Loucy (cell line): ENCODE data around the gene DAPK1.

Experiments used
- H2AFZ ChIP-seq: fragments of 200-600 bp; sonication (generic); 2 replicates; pipeline ENCODE4 v1.6.0; 2016; ENCODE audit warnings: antibody characterized with exemption, mild to moderate bottlenecking, low read length, moderate library complexity
- H3F3A ChIP-seq: fragments of 200-600 bp; 2 replicates; pipeline ENCODE4 v1.6.0; 2016; ENCODE audit warnings: antibody characterized with exemption, low read depth, mild to moderate bottlenecking
- H3K27me3 ChIP-seq: fragments of 200-600 bp; sonication (generic); 2 replicates; pipeline ENCODE4 v1.6.1; 2014; ENCODE audit warnings: low read length, mild to moderate bottlenecking; ENCODE audit not compliant: insufficient read depth, poor library complexity, severe bottlenecking
- H3K36me3 ChIP-seq: fragments of 200-600 bp; sonication (generic); 2 replicates; pipeline ENCODE4 v1.6.1; 2016; ENCODE audit warnings: low read length; ENCODE audit not compliant: insufficient read depth
- H3K4me1 ChIP-seq: fragments of 200-600 bp; sonication (generic); 2 replicates; pipeline ENCODE4 v1.5.1; 2014; ENCODE audit warnings: low read length, mild to moderate bottlenecking; ENCODE audit not compliant: insufficient read depth, poor library complexity, severe bottlenecking
- H3K4me2 ChIP-seq: fragments of 200-600 bp; sonication (generic); 2 replicates; pipeline ENCODE4 v1.6.0; 2014; ENCODE audit warnings: antibody characterized with exemption, low read length, low read depth, mild to moderate bottlenecking; ENCODE audit not compliant: poor library complexity, severe bottlenecking
- H3K4me3 ChIP-seq: fragments of 200-600 bp; sonication (generic); 2 replicates; pipeline ENCODE4 v1.5.1; 2014; ENCODE audit warnings: low read length, mild to moderate bottlenecking, mixed read lengths; ENCODE audit not compliant: poor library complexity, severe bottlenecking
- H3K79me2 ChIP-seq: fragments of 200-600 bp; sonication (generic); 2 replicates; pipeline ENCODE4 v1.6.1; 2014; ENCODE audit warnings: low read length; ENCODE audit not compliant: insufficient read depth
- H3K9ac ChIP-seq: fragments of 200-600 bp; sonication (generic); 2 replicates; pipeline ENCODE4 v1.6.0; 2014; ENCODE audit warnings: mild to moderate bottlenecking, low read depth, low read length, moderate library complexity; ENCODE audit not compliant: poor library complexity, severe bottlenecking
- H3K9me2 ChIP-seq: fragments of 200-600 bp; sonication (generic); replicated peaks from 2 replicates; pipeline ENCODE4 v1.6.1; 2016; ENCODE audit warnings: low read depth, low read length, mixed read lengths
- H3K9me3 ChIP-seq: fragments of 200-600 bp; sonication (generic); 2 replicates; pipeline ENCODE4 v1.6.1; 2014; ENCODE audit warnings: mild to moderate bottlenecking, antibody characterized with exemption, low read length, low read depth; ENCODE audit not compliant: insufficient read depth
- H4K20me1 ChIP-seq: fragments of 200-600 bp; sonication (generic); 2 replicates; pipeline ENCODE4 v1.6.0; 2014; ENCODE audit warnings: antibody characterized with exemption, low read length, mild to moderate bottlenecking; ENCODE audit not compliant: insufficient read depth, poor library complexity, severe bottlenecking
- EZH2phosphoT487 ChIP-seq: fragments of 200-600 bp; IDR thresholded peaks from 2 replicates; pipeline ENCODE4 v1.6.1; 2018; ENCODE audit warnings: antibody characterized with exemption, mild to moderate bottlenecking, moderate library complexity, borderline replicate concordance
- TF ChIP-seq, protein P1 (sequence below): fragments of 200-600 bp; sonication (generic); conservative IDR thresholded peaks from 2 replicates; pipeline ENCODE4 v1.5.1; 2014; ENCODE audit warnings: mild to moderate bottlenecking, antibody characterized with exemption, low read length

The DAPK1 gene

DNA sequence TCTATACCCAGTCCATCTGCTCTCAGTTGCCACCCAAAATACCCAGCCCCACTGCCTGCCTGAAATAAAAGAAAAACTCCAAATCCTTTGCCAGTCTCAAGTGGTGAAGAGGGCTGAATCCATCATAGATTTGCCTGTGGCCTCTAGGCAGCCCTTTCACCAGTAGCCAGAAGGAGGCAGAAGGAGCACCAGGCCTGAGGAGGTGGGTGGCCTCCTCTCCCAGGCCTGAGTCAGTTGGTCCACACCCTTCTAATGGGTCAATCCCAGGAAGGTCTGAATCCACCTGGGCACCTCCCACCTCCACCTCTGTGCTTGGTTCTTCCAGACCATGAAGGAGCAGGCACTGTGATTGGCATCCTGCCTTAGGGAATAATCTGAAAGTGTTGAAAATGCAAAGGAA, 97.0 kb downstream of the DAPK1 start:
- Histone ChIP-seq H3K4me2 (no peak overlapping the region), H3K9me2 (no peaks in the 10 kb centered on the region), H3K4me3 (no peak overlapping the region), H2AFZ (no peak overlapping the region), H3F3A (no peaks in the 10 kb centered on the region), H3K4me1 (no peaks in the 10 kb centered on the region), H3K9ac (no peak overlapping the region), H3K27me3 (no peaks in the 10 kb centered on the region), H3K9me3 (no peaks in the 10 kb centered on the region), H3K36me3 (no peaks in the 10 kb centered on the region), H4K20me1 (no peaks in the 10 kb centered on the region), H3K79me2 (no peaks in the 10 kb centered on the region)
- no peak for TF ChIP-seq EZH2phosphoT487
- TF ChIP-seq, protein P1, sequence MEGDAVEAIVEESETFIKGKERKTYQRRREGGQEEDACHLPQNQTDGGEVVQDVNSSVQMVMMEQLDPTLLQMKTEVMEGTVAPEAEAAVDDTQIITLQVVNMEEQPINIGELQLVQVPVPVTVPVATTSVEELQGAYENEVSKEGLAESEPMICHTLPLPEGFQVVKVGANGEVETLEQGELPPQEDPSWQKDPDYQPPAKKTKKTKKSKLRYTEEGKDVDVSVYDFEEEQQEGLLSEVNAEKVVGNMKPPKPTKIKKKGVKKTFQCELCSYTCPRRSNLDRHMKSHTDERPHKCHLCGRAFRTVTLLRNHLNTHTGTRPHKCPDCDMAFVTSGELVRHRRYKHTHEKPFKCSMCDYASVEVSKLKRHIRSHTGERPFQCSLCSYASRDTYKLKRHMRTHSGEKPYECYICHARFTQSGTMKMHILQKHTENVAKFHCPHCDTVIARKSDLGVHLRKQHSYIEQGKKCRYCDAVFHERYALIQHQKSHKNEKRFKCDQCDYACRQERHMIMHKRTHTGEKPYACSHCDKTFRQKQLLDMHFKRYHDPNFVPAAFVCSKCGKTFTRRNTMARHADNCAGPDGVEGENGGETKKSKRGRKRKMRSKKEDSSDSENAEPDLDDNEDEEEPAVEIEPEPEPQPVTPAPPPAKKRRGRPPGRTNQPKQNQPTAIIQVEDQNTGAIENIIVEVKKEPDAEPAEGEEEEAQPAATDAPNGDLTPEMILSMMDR, result no peak

- Histone ChIP-seq H3K4me2 (no peak overlapping the region), H2AFZ (no peak overlapping the region), H3K4me3 (no peak overlapping the region), H3F3A (no peaks in the 10 kb centered on the region), H3K9me3 (no peaks in the 10 kb centered on the region), H3K4me1 (no peaks in the 10 kb centered on the region), H3K79me2 (peaks cover 3% of the 10 kb centered on the region; the same call in 1 of the 2 replicates), H3K9me2 (no peaks in the 10 kb centered on the region), H3K27me3 (no peaks in the 10 kb centered on the region), H3K36me3 (no peaks in the 10 kb centered on the region), H3K9ac (no peak overlapping the region), H4K20me1 (no peaks in the 10 kb centered on the region)
- TF ChIP-seq, protein P1, result no peak
- TF ChIP-seq EZH2phosphoT487, result no peak
Measured at GRCh38 chr9:87595610-87596009, 97.9 kb downstream of the DAPK1 start.

- Histone ChIP-seq H3K9me2 (no peaks in the 10 kb centered on the region), H3K4me3 (no peak overlapping the region), H3F3A (no peaks in the 10 kb centered on the region), H3K9ac (no peak overlapping the region), H3K36me3 (no peaks in the 10 kb centered on the region), H3K27me3 (no peaks in the 10 kb centered on the region), H3K4me2 (no peak overlapping the region), H3K9me3 (no peaks in the 10 kb centered on the region), H4K20me1 (no peaks in the 10 kb centered on the region), H3K79me2 (peaks cover 3% of the 10 kb centered on the region; the same call in 1 of the 2 replicates), H3K4me1 (no peaks in the 10 kb centered on the region), H2AFZ (no peak overlapping the region)
- TF ChIP-seq, protein P1, result no peak
- no peak for TF ChIP-seq EZH2phosphoT487
Measured at GRCh38 chr9:87596862-87597261, 99.2 kb downstream of the DAPK1 start.
